DND-41 (cell line): ENCODE measurements around the gene CD276.

ENCODE experiments used
- EZH2 ChIP-seq: IDR thresholded peaks from 3 replicates; pipeline ENCODE4 v1.6.1; 2012; ENCODE audit warnings: borderline replicate concordance, low read depth, mild to moderate bottlenecking, moderate library complexity, low read length, inconsistent platforms; ENCODE audit not compliant: severe bottlenecking
- TF ChIP-seq, protein P1 (sequence below): IDR thresholded peaks from 2 replicates; pipeline ENCODE4 v1.5.1; 2012; ENCODE audit warnings: borderline replicate concordance, low read length, moderate library complexity, mild to moderate bottlenecking; ENCODE audit not compliant: poor library complexity, severe bottlenecking; ENCODE audit errors: extremely low read depth

DNA sequence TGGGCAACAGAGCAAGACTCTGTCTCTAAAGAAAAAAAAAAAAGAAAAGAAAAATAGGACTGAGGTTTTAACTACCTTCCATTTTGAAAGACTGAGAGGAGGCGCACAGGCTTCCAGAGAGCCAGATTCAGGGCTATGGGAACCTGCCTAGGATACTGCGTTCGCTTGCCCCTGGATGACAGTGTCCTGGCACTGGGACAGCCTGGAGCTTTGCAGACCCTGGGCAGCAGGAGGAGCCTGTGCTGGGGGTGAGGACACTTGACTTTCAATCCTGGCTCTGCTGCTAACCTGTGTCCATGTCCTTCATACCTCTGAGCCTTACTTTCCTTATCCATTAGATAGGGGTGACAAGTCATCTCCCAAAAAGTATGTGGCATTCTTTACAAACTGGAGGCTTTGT lies 31.2 kb downstream of the CD276 start:
- TF ChIP-seq, protein P1, sequence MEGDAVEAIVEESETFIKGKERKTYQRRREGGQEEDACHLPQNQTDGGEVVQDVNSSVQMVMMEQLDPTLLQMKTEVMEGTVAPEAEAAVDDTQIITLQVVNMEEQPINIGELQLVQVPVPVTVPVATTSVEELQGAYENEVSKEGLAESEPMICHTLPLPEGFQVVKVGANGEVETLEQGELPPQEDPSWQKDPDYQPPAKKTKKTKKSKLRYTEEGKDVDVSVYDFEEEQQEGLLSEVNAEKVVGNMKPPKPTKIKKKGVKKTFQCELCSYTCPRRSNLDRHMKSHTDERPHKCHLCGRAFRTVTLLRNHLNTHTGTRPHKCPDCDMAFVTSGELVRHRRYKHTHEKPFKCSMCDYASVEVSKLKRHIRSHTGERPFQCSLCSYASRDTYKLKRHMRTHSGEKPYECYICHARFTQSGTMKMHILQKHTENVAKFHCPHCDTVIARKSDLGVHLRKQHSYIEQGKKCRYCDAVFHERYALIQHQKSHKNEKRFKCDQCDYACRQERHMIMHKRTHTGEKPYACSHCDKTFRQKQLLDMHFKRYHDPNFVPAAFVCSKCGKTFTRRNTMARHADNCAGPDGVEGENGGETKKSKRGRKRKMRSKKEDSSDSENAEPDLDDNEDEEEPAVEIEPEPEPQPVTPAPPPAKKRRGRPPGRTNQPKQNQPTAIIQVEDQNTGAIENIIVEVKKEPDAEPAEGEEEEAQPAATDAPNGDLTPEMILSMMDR: no peak
- no peak for TF ChIP-seq EZH2
